Vein endothelial cell (primary cell): ENCODE measurements around the gene NUDT5. TPM values are rescaled to one million over a fixed set of nuclear protein-coding genes. Genes with fewer than 3 reads are reported as not detected.

ENCODE experiments used
- small RNA-seq: library from RNA; depleted of rRNA; stranded (forward); fragments of <200 nt; gene quantifications from one replicate; pipeline ENCODE3, GENCODE V24; 2012
- total RNA-seq: library from RNA; depleted of rRNA; stranded (reverse); fragments of >200 nt; gene quantifications from 2 replicates; pipeline ENCODE4 v1.2.3, GENCODE V29; 2012

NUDT5 gene
- total RNA-seq = 53.2 and 63.7 TPM in 2 replicates

DNA sequence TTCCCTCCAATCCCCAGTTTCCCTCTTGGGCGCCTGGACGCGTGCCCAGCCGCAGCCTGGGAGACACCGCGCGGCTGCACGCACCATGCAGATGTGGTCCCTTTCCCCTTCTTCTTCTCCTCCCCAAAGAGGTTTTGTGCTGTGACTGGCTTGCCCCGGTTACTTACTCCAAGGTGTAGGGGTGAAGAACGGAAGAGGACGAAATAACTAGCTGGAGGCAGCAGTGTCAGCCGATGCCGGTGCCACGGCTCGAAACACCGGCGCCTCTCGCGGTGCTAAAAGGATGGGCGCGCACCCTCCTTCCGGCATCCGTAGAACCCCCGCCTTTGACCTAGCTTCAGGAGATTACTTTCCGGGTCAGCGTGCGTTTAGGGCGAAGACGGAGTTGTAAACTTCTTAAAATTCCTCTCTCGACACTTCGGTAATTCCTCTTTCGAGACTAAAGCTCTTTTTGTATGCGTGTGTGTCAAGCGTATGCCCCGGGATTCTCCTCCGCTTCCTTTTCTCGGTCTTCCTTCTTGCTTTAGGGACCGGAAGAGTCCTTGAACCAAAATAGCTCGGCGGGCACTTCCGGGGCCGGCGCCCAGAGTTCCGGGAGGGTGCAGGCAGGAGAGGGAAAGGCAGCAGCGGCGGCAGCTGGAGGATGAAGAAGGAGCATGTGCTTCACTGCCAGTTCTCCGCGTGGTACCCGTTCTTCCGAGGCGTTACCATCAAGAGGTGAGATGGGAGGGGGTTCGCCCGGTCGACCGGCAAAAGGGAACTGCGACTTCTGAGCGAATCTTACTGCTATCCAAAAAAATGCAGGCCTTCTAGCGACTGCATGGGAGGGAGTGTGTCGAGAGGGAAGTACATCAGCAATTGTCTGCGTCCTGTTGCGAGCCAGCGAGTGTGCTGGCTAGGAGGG is at the start of gene NUDT5, which contains the start of gene CDC123:
Gene NUDT5 (minus strand): TSS at position 289 of the 904 bp plus-strand sequence. CDS start 9,600 bp downstream, outside the sequence.
Gene CDC123 (plus strand): TSS at position 586 of the 904 bp plus-strand sequence. CDS start 58 bp downstream, at position 644.

GRCh38 chr10:12129222-12130111 is 66.2 kb downstream of the NUDT5 start, which contains the start of gene SEC61A2:
Gene SEC61A2, plus strand, starts transcription at chr10:12129677. Its CDS starts 111 bp downstream, at chr10:12129788.

Small RNAs within 50 kb of the gene (small RNA-seq; reads per million reads assigned to genes)
- gene MIR548AK = not detected
- gene RNU6-88P = not detected

Other genes with a start within 250 kb of the NUDT5 start
- 14.0 and 19.1 TPM in 2 replicates for gene UPF2, start 153.1 kb downstream of the NUDT5 start, total RNA-seq
- gene DHTKD1, start 126.9 kb downstream of the NUDT5 start, total RNA-seq = 21.8 and 21.9 TPM in 2 replicates
- 6.0 and 6.5 TPM in 2 replicates for gene SEC61A2, start 66.2 kb downstream of the NUDT5 start, total RNA-seq
- 117 and 125 TPM in 2 replicates for gene CDC123, start 297 bp upstream of the NUDT5 start, total RNA-seq
- 0.98 and 1.1 TPM in 2 replicates for gene CAMK1D, start 153.7 kb upstream of the NUDT5 start, total RNA-seq